Renal cortex interstitium (tissue), 11 donors: ENCODE results near the gene KRT17. TPM values are rescaled to one million over a fixed set of nuclear protein-coding genes. Genes with fewer than 3 reads are reported as not detected.
"Not testable (repeated sequence)": the region's sequence is repeated elsewhere in the genome, so short reads cannot be mapped to it uniquely, and the experiment has no call there.

ENCODE experiments used
- DNase-seq, 11 donors: peaks; one replicate each; pipeline ENCODE4 v3.0.0-alpha.2; 2013; ENCODE audit warnings: low read depth in 9 of 11, low spot score in 4 of 11; ENCODE audit errors: extremely low read depth in 1 of 11
- polyA plus RNA-seq, 3 donors: library from polyadenylated mRNA; unstranded; fragments of 120-200 nt; gene quantifications; one replicate each; pipeline ENCODE4 v1.2.1, GENCODE V29; 2013; ENCODE audit not compliant: insufficient read length in 3 of 3

KRT17 gene
- polyA plus RNA-seq, 3 donors: 1.6 to 12.0 (median 3.2) TPM

DNA sequence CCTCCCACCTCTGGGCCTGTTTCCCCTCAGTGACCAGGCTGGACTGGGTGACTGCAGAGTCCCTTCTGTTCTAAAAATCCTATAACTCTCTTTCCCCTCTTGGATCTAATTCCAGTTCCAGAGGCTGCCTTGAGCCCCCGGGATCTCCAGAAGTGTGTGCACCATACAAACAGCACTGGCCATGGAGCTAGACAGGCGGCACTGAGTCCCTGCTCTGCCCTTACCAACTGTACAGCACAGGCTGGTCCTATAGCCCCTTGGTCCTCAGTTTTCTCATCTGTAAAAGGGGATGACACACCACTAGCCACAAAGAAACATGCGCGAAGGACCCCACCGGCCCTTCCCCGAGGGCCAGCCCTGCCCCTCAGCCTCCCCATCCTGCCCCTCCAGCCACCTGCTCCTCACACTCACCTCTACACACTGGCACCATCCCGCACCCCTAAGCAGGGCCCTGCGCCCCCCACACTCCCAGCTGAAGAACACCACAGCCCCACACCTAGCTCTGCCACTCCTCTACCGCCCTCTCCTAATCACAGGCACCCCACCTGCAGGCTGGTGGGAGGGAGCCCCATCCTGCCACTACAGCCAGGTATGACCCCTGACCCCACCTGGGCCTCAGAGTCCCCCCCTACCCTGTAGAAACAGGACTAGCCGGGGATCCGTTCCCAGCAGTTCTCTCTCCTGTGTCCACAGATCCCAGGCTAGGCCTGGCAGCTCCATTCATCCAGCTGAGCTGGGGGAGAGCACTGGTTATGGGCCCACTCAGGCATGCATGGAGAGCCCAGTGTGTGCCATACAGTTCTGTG, 10.9 kb downstream of the KRT17 start:
- no peak for DNase-seq

DNA sequence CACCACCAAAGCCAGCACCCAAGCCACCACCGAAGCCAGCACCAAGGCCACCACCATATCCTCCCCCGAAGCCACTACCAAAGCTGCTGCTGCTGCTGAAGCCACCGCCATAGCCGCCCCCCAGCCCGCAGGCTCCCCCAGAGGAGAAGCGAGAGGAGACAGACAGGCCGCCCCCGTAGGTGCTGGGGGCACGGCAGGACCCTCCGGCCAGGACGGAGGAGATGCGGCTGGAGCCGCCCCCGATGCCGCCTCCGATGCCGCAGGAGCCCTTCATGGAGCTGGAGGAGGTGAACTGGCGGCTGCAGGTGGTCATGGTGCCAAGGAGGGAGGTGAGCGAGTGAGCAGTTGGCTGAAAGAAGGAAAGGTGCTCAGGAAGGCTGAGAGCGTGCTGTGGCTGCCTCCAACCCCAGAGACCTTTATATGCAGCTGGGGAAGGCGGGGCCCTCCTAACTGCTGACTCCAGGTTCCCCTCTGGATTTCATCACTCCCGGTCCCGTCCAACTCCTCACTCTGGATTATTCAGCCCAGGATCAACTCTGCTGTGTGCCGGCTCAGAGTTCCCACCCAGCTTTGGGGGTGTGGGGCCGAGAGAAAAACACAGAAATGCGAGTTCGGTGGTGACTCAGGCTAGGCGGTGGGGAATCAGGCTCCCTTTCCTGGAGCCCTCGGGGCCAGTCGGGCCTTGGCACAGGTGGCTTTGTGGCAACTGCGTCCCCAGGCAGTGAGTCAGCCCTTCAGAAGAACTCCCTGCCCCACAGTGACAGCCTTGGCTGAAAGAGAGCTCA, 11.8 kb downstream of the KRT17 start, which contains the start of gene KRT16:
KRT16 (minus strand) TSS at position 392 of the 785 bp plus-strand sequence; CDS start at position 313, 79 bp downstream.
- not testable (repeated sequence) for DNase-seq

DNA sequence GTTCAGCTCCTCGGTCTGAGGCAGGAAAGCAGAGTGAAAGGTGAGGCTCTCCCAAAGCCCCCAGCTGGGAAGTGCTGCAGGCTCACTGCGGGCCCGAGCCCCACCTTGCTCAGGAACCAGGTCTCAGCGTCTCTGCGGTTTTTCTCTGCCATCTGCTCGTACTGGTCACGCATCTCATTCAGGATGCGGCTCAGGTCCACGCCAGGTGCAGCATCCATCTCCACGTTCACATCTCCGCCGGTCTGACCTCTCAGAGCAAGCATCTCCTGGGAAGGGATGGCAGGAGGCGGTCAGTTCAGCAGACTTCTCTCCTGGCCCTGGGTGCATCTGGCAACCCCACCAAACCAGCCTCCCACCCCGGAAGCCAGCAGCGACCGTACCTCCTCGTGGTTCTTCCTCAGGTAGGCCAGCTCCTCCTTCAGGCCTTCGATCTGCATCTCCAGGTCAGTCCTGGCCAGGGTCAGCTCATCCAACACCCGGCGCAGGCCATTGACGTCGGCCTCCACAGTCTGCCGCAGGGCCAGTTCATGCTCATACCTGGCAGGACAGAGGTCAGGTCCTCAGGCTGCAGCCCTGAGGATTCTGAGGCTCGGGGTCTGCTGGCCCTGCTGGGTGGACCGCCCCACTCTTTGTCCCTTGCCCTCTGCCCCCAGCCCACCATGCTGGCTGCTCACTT, 13.3 kb downstream of the KRT17 start:
- no peak for DNase-seq

DNA sequence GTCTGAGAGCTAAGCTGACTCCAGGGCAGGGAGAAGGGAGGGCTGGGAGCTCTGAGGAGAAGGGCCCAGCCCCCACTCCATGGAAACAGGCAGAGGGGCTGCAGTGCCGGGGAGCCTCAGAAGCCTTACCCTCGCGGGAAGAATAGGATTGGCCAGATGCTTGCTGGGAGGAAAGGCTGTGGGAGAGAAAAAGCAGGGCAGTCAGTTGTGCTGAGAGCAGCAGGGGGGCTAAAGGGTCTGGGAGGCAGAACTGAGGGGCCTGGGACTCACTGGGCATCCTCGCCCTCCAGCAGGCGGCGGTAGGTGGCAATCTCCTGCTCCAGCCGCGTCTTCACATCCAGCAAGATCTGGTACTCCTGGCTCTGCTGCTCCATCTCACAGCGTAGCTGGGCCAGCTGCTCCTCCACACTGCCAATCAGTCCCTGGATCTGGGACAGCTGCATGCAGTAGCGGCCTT, 14.3 kb downstream of the KRT17 start:
- not testable (repeated sequence) for DNase-seq

DNA sequence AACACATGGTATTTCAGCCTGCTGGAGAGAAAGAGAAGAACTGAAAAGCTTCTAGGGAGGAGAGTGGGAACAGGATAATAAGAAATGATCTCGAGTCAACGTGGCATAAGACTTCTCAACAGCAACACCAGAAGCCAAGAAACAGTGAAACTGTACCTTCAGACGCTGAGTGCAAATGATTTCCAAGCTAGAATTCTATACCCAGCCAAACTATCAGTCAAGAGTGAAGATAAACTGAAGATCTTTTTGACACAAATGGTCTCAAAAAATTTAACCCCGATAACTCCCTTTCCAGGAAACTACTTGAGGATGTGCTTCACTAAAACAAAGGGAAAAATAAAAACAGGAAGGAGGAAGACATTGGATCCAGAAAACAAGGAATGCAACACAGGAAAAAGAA, 17.4 kb downstream of the KRT17 start:
- not testable (repeated sequence) for DNase-seq

DNA sequence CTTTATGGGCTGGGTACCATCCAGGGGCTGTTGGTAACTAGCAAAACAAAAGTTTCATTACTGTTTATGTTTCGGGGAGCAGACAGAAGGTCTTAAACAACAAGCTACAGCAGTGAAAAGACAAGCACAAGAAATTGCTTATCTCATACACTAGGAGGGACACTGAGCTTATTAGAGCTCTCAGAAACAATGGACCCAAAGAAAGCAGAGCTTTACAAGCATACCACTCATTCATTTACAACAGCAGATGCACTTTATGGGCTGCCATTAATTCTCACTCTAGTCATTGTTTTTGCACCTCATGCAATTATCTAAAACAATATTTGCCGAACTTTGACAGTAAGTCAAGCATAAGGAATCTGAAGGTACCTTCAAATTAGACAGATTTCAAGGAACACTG, 21.9 kb downstream of the KRT17 start:
- no peak for DNase-seq

DNA sequence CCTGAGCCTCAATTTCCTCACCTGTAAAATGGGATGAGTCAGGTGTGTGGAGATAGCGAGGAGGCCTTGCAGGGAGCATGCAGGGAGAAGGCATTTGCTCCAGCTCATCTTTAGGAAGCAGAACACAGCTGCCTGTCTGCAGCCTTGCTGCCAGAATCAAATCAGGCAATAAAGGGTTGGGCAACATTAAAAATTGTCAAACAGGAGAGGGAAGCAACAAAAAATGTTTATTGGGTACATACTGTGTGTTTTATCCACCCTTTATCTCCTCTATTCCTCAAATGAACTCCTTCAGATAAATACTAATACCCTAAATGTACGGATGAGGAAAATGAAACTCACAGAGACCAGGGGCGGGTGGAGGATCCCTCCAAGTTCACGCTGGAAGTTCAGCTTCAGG, 24.1 kb downstream of the KRT17 start:
- DNase-seq: no peak

DNA sequence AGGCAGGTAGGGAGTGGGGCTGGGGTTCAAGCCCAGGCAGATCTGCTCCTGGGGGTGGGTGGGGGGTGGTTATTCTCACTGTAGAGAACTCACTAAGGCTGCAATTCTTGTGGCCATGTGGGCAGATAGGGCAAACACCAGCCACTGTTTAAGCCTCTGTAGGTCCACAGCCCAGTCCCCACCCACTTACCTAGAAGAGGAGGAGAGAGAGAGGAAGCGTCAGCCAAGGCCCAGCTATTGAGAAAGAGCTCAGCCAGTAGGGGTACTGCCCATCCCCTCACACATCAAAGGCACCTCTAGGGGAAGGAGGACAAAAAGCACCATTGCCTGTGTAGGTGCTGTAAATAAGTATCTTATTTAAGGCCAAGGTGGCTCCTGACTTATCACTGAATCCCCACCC, 24.7 kb downstream of the KRT17 start:
- no peak for DNase-seq

DNA sequence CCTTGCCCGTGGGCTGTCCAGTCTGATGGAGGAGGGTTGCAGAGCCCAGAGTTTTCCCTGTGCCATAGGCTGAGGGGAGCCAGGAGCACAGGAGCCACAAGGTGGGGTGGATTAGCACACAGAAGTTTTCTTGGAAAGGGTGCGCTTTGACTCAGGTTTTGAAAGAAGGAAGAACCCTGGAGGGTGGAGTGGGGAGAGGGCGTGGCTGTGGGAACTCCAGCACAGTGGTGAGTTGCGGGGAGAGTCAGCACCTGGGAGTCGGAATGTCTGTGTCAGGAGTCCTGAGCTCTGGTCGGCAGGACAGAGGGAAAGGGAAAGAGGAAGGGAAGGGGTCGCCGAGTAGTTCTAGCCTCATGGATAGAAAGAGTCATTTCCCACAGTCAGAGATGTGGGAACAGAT, 28.8 kb downstream of the KRT17 start:
- DNase-seq: no peak

DNA sequence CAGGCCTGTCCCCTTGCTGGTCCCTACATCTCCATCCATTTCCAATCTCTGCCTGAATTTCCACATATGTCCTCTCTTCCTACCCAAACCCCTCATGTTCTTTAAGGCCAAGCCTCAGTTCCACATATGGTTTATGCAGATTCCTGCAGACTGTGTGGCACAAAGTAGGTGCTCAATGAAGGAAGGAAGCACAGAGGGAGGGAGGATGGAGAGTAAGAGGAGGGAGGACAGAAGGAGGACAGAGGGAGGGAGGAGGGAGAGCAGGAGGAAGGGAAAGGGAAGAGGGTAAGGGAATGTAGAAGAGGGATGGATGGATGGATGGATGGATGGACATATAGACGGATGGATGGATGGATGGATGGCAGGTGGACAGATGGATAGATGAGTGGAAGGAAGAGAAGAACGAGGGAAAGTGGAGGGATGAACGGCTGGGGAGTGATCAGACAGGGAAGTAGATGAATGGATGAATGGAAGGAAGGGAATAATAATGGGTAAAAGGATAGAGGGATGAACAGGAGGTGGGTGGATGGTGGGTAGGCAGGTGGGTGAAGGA, 29.9 kb downstream of the KRT17 start:
- no peak for DNase-seq

DNA sequence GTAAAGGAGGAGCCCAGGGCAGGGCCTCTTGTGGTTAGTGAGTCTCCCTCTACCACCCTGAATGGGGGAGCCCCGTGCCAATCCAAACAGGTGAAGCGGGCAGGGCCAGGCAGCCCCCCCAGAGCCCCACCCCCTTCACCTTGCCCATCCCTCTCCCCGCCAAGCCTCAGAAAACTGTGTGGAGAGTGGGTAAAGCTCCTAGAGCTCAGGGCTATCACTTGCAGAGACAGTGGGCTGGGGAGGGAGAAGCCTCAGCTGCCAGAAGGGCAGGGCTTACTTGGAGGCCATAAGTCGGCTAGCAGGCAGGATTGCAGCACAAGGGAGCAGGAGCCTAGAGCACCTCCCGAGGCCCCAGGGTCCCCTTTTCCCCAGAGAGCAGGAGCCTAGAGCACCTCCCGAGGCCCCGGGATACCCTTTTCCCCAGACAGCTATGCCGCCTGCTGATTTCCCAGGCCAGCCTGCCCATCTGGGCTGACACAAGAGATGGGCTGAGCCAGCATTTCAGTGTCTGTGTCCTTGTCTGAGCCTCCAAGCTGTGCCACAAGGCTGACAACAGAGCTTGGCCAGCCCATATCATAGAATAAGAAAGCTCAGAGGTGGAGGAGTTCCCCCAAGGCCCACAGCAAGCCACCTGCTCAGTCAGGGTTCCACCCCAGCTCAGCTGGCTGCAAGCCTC, 30.9 kb downstream of the KRT17 start:
- no peak for DNase-seq

DNA sequence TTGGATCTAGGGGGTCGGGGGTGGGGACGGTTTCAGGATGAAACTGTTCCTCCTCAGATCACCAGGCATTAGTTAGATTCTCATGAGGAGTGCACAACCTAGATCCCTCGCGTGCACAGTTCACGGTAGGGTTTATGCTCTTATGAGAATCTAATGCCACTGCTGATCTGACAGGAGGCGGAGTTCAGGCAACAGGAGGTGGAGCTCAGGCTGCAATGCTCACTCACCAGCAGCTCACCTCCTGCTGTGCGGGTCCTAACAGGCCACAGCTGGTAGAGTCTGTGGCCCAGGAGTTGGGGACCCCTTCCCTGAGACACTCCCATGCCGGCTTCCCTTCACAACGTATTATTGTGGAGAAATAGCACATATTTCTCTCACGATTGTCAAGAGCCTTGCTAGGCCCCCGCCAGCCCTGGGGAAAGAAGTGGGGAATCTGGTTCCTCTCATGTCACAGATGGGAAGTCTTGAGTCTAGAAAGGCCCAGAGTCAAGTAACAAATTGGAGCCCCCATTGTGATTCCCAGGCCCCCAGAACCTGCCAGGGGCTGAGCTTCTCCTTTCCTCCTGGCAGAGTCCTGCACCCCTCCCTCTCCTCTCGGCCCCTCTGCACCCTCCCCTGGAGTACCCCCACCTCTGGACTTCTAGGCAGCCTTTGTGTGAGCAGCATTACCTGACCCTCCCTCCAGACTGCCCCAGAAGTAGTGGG, 31.6 kb downstream of the KRT17 start:
- DNase-seq: no peak

DNA sequence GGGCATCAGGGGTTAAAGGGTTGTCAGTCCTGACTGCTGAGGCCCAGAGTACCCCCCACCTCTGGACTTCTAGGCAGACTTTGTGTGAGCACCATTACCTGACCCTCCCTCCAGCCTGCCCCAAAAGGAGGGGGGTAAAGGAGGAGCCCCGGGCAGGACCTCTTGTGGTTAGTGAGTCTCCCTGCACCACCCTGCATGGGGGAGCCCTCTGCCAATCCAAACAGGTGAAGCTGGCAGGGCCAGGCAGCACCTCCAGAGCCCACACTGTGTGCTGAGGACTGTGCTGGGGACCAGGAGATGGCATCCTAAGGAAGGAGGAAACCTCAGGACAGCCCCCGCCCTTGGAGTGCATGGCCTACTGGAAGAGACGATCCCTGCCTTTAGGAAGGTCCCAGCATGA, 35.1 kb downstream of the KRT17 start:
- DNase-seq: no peak

DNA sequence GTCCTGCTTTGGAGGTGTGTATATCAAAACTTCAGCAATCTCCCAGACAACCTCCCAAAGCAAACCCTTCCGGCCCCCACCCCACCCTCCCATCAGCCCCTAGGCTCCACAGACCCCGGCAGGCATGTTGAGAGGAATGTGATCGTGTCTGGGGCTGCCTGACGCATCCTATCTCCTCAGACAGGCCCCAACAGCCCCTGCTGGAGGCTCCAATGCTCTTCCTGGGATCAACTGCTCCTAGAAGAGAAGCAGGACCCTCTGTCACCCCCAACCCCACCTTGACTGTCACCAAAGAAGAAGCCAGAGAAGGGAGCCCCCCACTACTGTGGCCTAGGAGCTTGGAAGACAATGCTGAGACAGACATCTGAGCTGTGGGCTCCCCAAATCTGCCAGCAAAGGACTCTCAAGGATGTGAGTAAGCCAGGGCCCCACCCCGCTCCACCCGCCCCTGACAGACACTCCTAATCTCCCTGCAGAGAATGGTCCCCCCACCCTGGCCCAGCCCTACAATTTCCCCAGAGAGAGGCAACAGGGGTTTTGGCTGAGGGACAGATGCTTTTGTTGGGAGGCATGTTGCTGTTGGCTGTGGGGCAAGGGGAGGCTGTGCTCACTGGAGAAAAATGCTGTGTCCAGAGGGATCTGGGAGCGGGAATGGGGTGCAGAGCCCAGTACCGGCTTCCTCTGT, 36.1 kb downstream of the KRT17 start:
- DNase-seq: no peak

DNA sequence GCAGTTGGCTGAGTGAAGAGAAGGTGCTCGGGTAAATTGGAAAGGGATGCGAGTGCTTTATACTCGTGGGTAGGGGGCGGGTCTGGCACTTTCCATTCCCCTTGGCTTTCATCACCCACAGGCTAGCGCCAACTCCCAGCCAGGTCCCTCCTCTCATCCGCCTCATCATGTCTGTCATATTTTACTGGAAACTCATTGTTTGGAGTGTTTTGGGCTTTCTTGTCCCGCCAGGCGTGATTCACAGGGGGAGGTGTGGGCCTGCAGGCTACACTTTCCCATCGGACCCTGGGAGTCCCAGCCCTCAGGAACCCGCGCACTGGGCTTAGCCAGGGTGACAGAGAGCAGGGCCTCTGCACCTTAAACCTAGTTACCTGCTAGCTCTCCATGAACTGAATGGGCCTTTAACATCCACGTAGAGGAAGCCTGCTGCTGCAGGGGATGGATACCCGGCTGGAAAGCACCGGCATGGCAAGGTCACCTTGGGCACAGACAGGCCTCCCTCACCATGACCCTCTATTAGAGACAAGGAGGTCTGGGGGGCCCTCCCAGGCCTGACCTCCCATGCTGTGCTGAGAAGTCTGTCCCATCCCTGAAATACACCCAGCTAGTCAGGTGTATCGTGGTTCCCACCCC, 37.4 kb downstream of the KRT17 start, which contains the start of gene KRT14:
KRT14 (minus strand) TSS at position 33 of the 633 bp plus-strand sequence. CDS start 61 bp downstream, outside the sequence.
- no peak for DNase-seq

DNA sequence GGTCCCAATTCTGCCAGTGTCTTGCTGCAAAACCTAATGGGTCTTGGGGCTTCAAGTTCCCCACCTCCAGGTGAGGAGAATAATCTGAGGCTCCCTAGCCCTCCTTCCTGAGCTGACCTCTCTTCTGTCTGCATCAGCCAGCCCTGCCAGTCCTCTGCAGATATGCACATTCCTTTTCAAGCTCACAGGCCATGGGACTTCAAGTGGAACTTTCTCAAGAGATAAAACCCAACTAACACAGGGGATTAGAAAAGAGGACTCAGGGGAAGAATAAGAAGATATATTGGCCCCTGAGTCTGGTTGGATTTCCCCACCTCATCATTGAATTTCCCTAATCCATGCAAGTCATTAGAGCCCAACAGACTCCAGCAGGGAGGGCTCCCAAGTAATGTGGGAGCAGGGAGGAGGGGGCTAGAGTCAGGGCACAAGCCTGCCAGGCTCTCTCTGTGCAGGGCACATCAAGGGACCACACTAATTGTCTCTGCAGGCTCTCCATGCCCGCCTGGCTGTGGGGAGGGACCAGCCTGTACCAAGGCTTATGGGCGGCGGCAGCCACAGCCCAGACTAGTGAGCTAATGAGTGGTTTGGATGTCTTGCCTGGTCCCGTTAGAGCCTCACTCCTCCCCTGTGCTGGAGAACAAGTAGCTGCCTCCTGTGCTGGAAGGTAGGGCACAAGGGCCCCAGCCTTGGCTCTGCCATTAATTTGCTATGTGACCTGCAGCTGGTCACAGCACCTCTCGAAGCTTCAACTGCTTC, 38.9 kb downstream of the KRT17 start:
- DNase-seq: no peak
